SK-N-SH (cell line): ENCODE measurements around the gene PCSK2.

Experiments
- CTCF ChIP-seq: fragments of 200-600 bp; sonication (generic); IDR thresholded peaks from 2 replicates; pipeline ENCODE4 v1.6.1; 2017; ENCODE audit warnings: antibody characterized with exemption, mild to moderate bottlenecking, moderate library complexity
- EP300 ChIP-seq, 2 experiments: IDR thresholded peaks; 2 replicates each; pipeline versions ENCODE4 v1.4.0 to v1.6.1; 2012; ENCODE audit warnings: borderline replicate concordance in 1 of 2, low read depth in 1 of 2, low read length in 1 of 2
- EZH2phosphoT487 ChIP-seq: fragments of 200-600 bp; sonication (generic); IDR thresholded peaks from 2 replicates; pipeline ENCODE4 v1.6.1; 2017; ENCODE audit warnings: low read depth, mixed run types, mild to moderate bottlenecking, antibody characterized with exemption, moderate library complexity, borderline replicate concordance
- GABPA ChIP-seq: IDR thresholded peaks from 2 replicates; pipeline ENCODE4 v1.4.0; 2012; ENCODE audit warnings: low read depth, mild to moderate bottlenecking
- JUND ChIP-seq: IDR thresholded peaks from 2 replicates; pipeline ENCODE4 v1.4.0; 2012
- MXI1 ChIP-seq: IDR thresholded peaks from 2 replicates; pipeline ENCODE4 v1.6.1; 2012; ENCODE audit warnings: mild to moderate bottlenecking, low read depth, low read length, improper control_type of control experiment
- POLR2AphosphoS5 ChIP-seq: IDR thresholded peaks from 2 replicates; pipeline ENCODE4 v1.6.1; 2012; ENCODE audit warnings: low read depth, low read length
- RAD21 ChIP-seq: IDR thresholded peaks from 2 replicates; pipeline ENCODE4 v1.6.1; 2012; ENCODE audit warnings: mild to moderate bottlenecking, low read length
- REST ChIP-seq: IDR thresholded peaks from 2 replicates; pipeline ENCODE4 v1.6.1; 2012; ENCODE audit warnings: mild to moderate bottlenecking, low read depth, low read length, moderate library complexity
- RFX5 ChIP-seq: IDR thresholded peaks from 2 replicates; pipeline ENCODE4 v1.6.1; 2012; ENCODE audit warnings: mild to moderate bottlenecking, improper control_type of control experiment, low read length
- RXRA ChIP-seq: IDR thresholded peaks from 2 replicates; pipeline ENCODE4 v1.4.0; 2012; ENCODE audit warnings: low read depth, mild to moderate bottlenecking, borderline replicate concordance
- SMC3 ChIP-seq: IDR thresholded peaks from 2 replicates; pipeline ENCODE4 v1.6.1; 2012; ENCODE audit warnings: low read depth, low read length, improper control_type of control experiment
- TF ChIP-seq, protein P1 (sequence below): fragments of 150-350 bp; IDR thresholded peaks from 2 replicates; pipeline ENCODE4 v1.6.1; 2017; ENCODE audit warnings: antibody characterized with exemption, low read length, low read depth, borderline replicate concordance
- TF ChIP-seq, protein P2 (sequence below): IDR thresholded peaks from 2 replicates; pipeline ENCODE4 v1.4.0; 2012; ENCODE audit warnings: low read depth, borderline replicate concordance

DNA sequence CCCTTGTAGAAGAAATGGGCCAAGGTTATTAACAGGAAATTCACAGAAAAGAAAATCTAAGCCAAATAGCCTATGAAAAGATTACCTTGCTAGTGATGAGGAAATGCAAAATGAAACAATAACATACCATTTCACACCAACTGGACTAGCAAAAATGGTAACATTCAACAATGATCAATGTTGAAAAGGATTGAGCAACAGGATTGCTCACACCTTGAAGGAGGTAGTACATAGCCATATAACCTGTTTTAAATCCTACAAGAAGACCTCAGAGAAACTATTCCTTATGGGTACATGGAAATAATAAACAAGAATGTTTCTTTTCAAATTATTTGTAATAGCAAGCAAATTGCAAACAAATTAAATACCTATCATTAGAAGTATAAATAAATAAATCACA is 196.9 kb downstream of the PCSK2 start:
- no peak for TF ChIP-seq CTCF
- no peak for TF ChIP-seq REST
- TF ChIP-seq RFX5 = no peak
- TF ChIP-seq POLR2AphosphoS5 = no peak
- no peak for TF ChIP-seq EZH2phosphoT487
- no peak for TF ChIP-seq RAD21
- TF ChIP-seq EP300 (IDR thresholded peaks at IDR 0.05; ENCODE audit: borderline replicate concordance in 1 of 2, low read depth in 1 of 2, low read length in 1 of 2) = no peak
- TF ChIP-seq, protein P1, sequence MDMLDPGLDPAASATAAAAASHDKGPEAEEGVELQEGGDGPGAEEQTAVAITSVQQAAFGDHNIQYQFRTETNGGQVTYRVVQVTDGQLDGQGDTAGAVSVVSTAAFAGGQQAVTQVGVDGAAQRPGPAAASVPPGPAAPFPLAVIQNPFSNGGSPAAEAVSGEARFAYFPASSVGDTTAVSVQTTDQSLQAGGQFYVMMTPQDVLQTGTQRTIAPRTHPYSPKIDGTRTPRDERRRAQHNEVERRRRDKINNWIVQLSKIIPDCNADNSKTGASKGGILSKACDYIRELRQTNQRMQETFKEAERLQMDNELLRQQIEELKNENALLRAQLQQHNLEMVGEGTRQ = no peak
- TF ChIP-seq JUND = no peak
- no peak for TF ChIP-seq GABPA
- TF ChIP-seq, protein P2, sequence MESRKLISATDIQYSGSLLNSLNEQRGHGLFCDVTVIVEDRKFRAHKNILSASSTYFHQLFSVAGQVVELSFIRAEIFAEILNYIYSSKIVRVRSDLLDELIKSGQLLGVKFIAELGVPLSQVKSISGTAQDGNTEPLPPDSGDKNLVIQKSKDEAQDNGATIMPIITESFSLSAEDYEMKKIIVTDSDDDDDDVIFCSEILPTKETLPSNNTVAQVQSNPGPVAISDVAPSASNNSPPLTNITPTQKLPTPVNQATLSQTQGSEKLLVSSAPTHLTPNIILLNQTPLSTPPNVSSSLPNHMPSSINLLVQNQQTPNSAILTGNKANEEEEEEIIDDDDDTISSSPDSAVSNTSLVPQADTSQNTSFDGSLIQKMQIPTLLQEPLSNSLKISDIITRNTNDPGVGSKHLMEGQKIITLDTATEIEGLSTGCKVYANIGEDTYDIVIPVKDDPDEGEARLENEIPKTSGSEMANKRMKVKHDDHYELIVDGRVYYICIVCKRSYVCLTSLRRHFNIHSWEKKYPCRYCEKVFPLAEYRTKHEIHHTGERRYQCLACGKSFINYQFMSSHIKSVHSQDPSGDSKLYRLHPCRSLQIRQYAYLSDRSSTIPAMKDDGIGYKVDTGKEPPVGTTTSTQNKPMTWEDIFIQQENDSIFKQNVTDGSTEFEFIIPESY = no peak
- no peak for TF ChIP-seq MXI1
- no peak for TF ChIP-seq RXRA
- no peak for TF ChIP-seq SMC3
